Endothelial cell of umbilical vein (primary cell): ENCODE results near the gene SYTL4. TPM values are rescaled to one million over a fixed set of nuclear protein-coding genes. Genes with fewer than 3 reads are reported as not detected.

Source experiments
- BruUV-seq: library from RNA; stranded (reverse); fragments of 400-500 nt; replicated peaks from 2 replicates; lab custom pipeline; 2021; lab: Mats Ljungman, UMichigan
- CTCF ChIA-PET: fragments of 300-600, 350-600 bp; sonication (Branson Sonifier 250); formaldehyde crosslinking; loops from one replicate; lab custom pipeline; 2021; ENCODE audit warnings: antibody characterized with exemption, inconsistent platforms; lab: Charles Lee
- POLR2A ChIA-PET: fragments of 300-600, 350-600 bp; sonication (Branson Sonifier 250); formaldehyde crosslinking; loops from one replicate; lab custom pipeline; 2021; ENCODE audit warnings: antibody characterized with exemption, inconsistent platforms; lab: Charles Lee
- DNase-seq: peaks from one replicate; pipeline ENCODE4 v3.0.0-alpha.2; 2011; ENCODE audit warnings: low read depth, low spot score
- FAIRE-seq: peaks from 2 replicates; lab custom pipeline; 2011; peaks lifted over from hg19 to GRCh38; lab: Jason Lieb, UNC
- H2AFZ ChIP-seq: 2 replicates; pipeline ENCODE4 v1.6.0; 2012; ENCODE audit warnings: low read depth, low read length, control low read depth, inconsistent platforms
- H3K27ac ChIP-seq: 2 replicates; pipeline ENCODE4 v1.5.1; 2011; ENCODE audit warnings: low read depth, mild to moderate bottlenecking, control low read depth, low read length, moderate library complexity; ENCODE audit not compliant: insufficient read depth
- H3K27me3 ChIP-seq, 2 experiments: 2 replicates each; pipeline versions ENCODE4 v1.6.0 to v1.6.1; 2011; ENCODE audit warnings: low read length in 2 of 2, mixed read lengths in 1 of 2; ENCODE audit not compliant: control insufficient read depth in 2 of 2, insufficient read depth in 2 of 2
- H3K36me3 ChIP-seq, 2 experiments: 2 replicates in 1 of 2; 3 replicates in 1 of 2; pipeline ENCODE4 v1.5.1; 2011; ENCODE audit warnings: low read length in 2 of 2, mild to moderate bottlenecking in 1 of 2, moderate library complexity in 1 of 2; ENCODE audit not compliant: control insufficient read depth in 2 of 2, insufficient read depth in 2 of 2; ENCODE audit errors: extremely low read depth in 1 of 2
- H3K4me1 ChIP-seq: 3 replicates; pipeline ENCODE4 v1.5.1; 2011; ENCODE audit warnings: mild to moderate bottlenecking, low read length; ENCODE audit not compliant: control insufficient read depth, insufficient read depth; ENCODE audit errors: extremely low read depth
- H3K4me2 ChIP-seq: 2 replicates; pipeline ENCODE4 v1.6.1; 2011; ENCODE audit warnings: low read length, control low read depth, mixed read lengths; ENCODE audit not compliant: insufficient read depth
- H3K4me3 ChIP-seq, 3 experiments: fragments of 200-600 bp in 1 of 3; sonication (generic), shearing (Covaris generic) in 1 of 3; replicated peaks in 1 of 3; 2 replicates each; pipeline ENCODE4 v1.5.1; 2011 to 2016; ENCODE audit warnings: control low read depth in 3 of 3, low read length in 3 of 3, mild to moderate bottlenecking in 2 of 3, inconsistent platforms in 1 of 3, low read depth in 1 of 3, moderate library complexity in 1 of 3; ENCODE audit not compliant: insufficient read depth in 1 of 3
- H3K79me2 ChIP-seq: 2 replicates; pipeline ENCODE4 v1.6.0; 2012; ENCODE audit warnings: low read length, inconsistent platforms; ENCODE audit not compliant: control insufficient read depth, insufficient read depth
- H3K9ac ChIP-seq: replicated peaks from 2 replicates; pipeline ENCODE3; 2011; ENCODE audit warnings: low read length, control low read depth; ENCODE audit not compliant: insufficient read depth; ENCODE audit errors: extremely low read depth
- H3K9me1 ChIP-seq: replicated peaks from 3 replicates; pipeline ENCODE4 v1.6.0; 2011; ENCODE audit warnings: mild to moderate bottlenecking, low read length; ENCODE audit not compliant: control insufficient read depth, insufficient read depth; ENCODE audit errors: extremely low read depth
- H3K9me3 ChIP-seq: replicated peaks from 2 replicates; pipeline ENCODE4 v1.5.1; 2012; ENCODE audit warnings: low read length, inconsistent platforms; ENCODE audit not compliant: control insufficient read depth, insufficient read depth
- H4K20me1 ChIP-seq: replicated peaks from 2 replicates; pipeline ENCODE3; 2011; ENCODE audit warnings: mild to moderate bottlenecking, low read length; ENCODE audit not compliant: control insufficient read depth, insufficient read depth; ENCODE audit errors: extremely low read depth
- CTCF ChIP-seq, 2 donors: IDR thresholded peaks; 1 replicate in 1 of 2; 2 replicates in 1 of 2; pipeline ENCODE4 v1.5.1; 2011; ENCODE audit warnings: low read length in 2 of 2, mild to moderate bottlenecking in 2 of 2, moderate library complexity in 2 of 2, control low read depth in 1 of 2, inconsistent platforms in 1 of 2, low read depth in 1 of 2; ENCODE audit not compliant: insufficient read depth in 1 of 2; ENCODE audit errors: extremely low read depth in 1 of 2
- EZH2 ChIP-seq: IDR thresholded peaks from 2 replicates; pipeline ENCODE4 v1.6.1; 2012; ENCODE audit warnings: borderline replicate concordance, low read depth, mild to moderate bottlenecking, moderate library complexity, low read length, inconsistent platforms; ENCODE audit not compliant: severe bottlenecking
- FOS ChIP-seq: IDR thresholded peaks from 2 replicates; pipeline ENCODE4 v1.6.1; 2011; ENCODE audit warnings: mild to moderate bottlenecking, low read length, moderate library complexity, borderline replicate concordance; ENCODE audit not compliant: insufficient read depth
- GATA2 ChIP-seq: IDR thresholded peaks from 2 replicates; pipeline ENCODE4 v1.7.0; 2011; ENCODE audit warnings: low read depth, mild to moderate bottlenecking, moderate library complexity, mixed read lengths, low read length; ENCODE audit not compliant: insufficient read length, insufficient read depth
- JUN ChIP-seq: IDR thresholded peaks from 2 replicates; pipeline ENCODE4 v1.6.1; 2011; ENCODE audit warnings: borderline replicate concordance, low read depth; ENCODE audit not compliant: insufficient read length, insufficient read depth
- MAX ChIP-seq: IDR thresholded peaks from 2 replicates; pipeline ENCODE4 v1.6.1; 2011; ENCODE audit not compliant: insufficient read depth, insufficient read length
- MYC ChIP-seq: IDR thresholded peaks from one replicate; pipeline ENCODE4 v1.6.1; 2011; ENCODE audit warnings: mild to moderate bottlenecking, low read depth, low read length
- POLR2A ChIP-seq: IDR thresholded peaks from 2 replicates; pipeline ENCODE4 v1.6.1; 2012; ENCODE audit warnings: low read depth, mild to moderate bottlenecking, control low read depth, low read length
- POLR2AphosphoS5 ChIP-seq: IDR thresholded peaks from 2 replicates; pipeline ENCODE4 v1.6.1; 2012; ENCODE audit warnings: low read depth, mild to moderate bottlenecking, control low read depth, low read length, moderate library complexity; ENCODE audit not compliant: insufficient read depth
- dilution Hi-C: fragments of 300-500 bp; cut with MboI; formaldehyde crosslinking; loops from one replicate; pipeline ENCODE4 v1.15.0; 2019; ENCODE audit warnings: low sequenced_read_pairs; ENCODE audit not compliant: extremely low pct_ligation_motif_present
- intact Hi-C: fragments of 100-400 bp; cut with micrococcal nuclease; formaldehyde crosslinking; loops from one replicate; pipeline ENCODE4 v1.10.0; 2022
- polyA plus RNA-seq, 4 experiments: library from polyadenylated mRNA; depleted of rRNA in 3 of 4; stranded (reverse) in 3 of 4; unstranded in 1 of 4; fragments of >200 nt; gene quantifications; 2 replicates each; pipeline versions ENCODE4 v1.2.1 to v1.2.3, GENCODE V29; 2011 to 2012; ENCODE audit warnings: missing spikeins in 1 of 4
- total RNA-seq: library from RNA; stranded (reverse); gene quantifications from 2 replicates; pipeline ENCODE4 v1.2.3, GENCODE V29; 2021

Gene SYTL4
- total and polyA plus RNA-seq, 2 donors (not counting 3 experiments of a cell fraction or from before 2014, with no cell fraction given) = 25.6 to 44.1 TPM

- Histone ChIP-seq H3K9me3 (no peaks in the 10 kb centered on the region), H3K27me3 (no peaks in the 10 kb centered on the region), H3K4me3 (no peak overlapping the region), H3K9me1 (no peaks in the 10 kb centered on the region), H3K36me3 (no peaks in the 10 kb centered on the region), H2AFZ (peak overlapping the region; percentile 52), H3K79me2 (no peaks in the 10 kb centered on the region), H3K4me1 (peaks cover 39% of the 10 kb centered on the region), H4K20me1 (no peaks in the 10 kb centered on the region), H3K9ac (peak overlapping the region; percentile 47), H3K27ac (peak overlapping the region; percentile 78), H3K4me2 (peak overlapping the region; percentile 47)
- POLR2A ChIA-PET = no interaction called here
- peak; percentile 49 for DNase-seq
- dilution Hi-C loops (no loop called here), intact Hi-C loops (loop anchor here (1.0 kb wide), 1 partner anchor 14 kb away; the partner anchor contains the start of gene SYTL4)
- peak; percentile 89 for FAIRE-seq
- TF ChIP-seq JUN = no peak
- no peak for TF ChIP-seq GATA2
- no peak for TF ChIP-seq FOS
- TF ChIP-seq CTCF (IDR thresholded peaks at IDR 0.05; ENCODE audit: extremely low read depth in 1 of 2, insufficient read depth in 1 of 2, low read depth in 1 of 2, low read length in 2 of 2) = no peak
- TF ChIP-seq POLR2A = no peak
- TF ChIP-seq MAX = no peak
- no peak for TF ChIP-seq EZH2
- no peak for TF ChIP-seq POLR2AphosphoS5
- TF ChIP-seq MYC = no peak
- CTCF ChIA-PET = interaction anchor here (1.5 to 2.9 kb wide), 2 partner anchors 23 to 61 kb away, joined by 5 to 20 read pairs; no protein-coding TSS in a partner anchor
- no TSS peak for BruUV-seq
These were observed 14.1 kb upstream of the SYTL4 start for GRCh38 chrX:100745806-100746537.
